ENCODE measurements around the gene ATXN7L3B.

- TF ChIP-seq POLR2A (IDR thresholded peaks at IDR 0.05; ENCODE audit: low read depth, low read length) = no peak
- no peak for TF ChIP-seq POLR2AphosphoS5 (IDR thresholded peaks at IDR 0.05; ENCODE audit: low read depth, low read length)
- TF ChIP-seq TAF1 (IDR thresholded peaks at IDR 0.05; ENCODE audit: borderline replicate concordance, low read depth, low read length) = no peak
Observed at GRCh38 chr12:74539261-74539660, 1.6 kb downstream of the ATXN7L3B start.

Measured in GM12892 (cell line).